Measurements from ENCODE around the gene SPATA31E1. TPM values are rescaled to one million over a fixed set of nuclear protein-coding genes. Genes with fewer than 3 reads are reported as not detected.

Gene SPATA31E1
- total and polyA plus RNA-seq, 8 donors: 0.02 TPM; not detected in 7

DNA sequence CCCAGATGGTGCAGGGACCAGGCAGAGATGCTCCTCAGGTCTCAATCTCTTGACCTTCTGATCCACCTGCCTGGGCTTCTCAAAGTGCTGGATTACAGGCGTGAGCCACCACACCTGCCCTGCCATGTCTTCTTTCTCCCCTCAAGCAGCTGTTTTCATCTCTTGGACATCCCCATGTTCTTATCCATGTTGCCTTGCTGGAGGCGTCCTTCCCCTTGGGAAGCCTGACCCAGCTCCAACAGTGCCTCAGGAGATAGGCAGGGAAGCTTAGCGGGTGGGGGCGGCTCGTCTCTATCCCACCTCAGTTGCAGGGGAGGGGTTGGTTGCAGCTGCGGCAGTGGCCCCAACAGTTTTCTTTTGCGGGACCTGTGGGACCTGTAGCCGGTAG, 24.7 kb upstream of the SPATA31E1 start:
- Histone ChIP-seq H3K4me3 (no peak overlapping the region), H3K27ac (no peak overlapping the region), H3K27me3 (no peaks in the 10 kb centered on the region), H3K36me3 (no peaks in the 10 kb centered on the region), H3K9me3 (no peaks in the 10 kb centered on the region), H3K4me1 (no peaks in the 10 kb centered on the region)
- FAIRE-seq (no peak), ATAC-seq (no peak), DNase-seq (no peak)
- TF ChIP-seq, protein P1, sequence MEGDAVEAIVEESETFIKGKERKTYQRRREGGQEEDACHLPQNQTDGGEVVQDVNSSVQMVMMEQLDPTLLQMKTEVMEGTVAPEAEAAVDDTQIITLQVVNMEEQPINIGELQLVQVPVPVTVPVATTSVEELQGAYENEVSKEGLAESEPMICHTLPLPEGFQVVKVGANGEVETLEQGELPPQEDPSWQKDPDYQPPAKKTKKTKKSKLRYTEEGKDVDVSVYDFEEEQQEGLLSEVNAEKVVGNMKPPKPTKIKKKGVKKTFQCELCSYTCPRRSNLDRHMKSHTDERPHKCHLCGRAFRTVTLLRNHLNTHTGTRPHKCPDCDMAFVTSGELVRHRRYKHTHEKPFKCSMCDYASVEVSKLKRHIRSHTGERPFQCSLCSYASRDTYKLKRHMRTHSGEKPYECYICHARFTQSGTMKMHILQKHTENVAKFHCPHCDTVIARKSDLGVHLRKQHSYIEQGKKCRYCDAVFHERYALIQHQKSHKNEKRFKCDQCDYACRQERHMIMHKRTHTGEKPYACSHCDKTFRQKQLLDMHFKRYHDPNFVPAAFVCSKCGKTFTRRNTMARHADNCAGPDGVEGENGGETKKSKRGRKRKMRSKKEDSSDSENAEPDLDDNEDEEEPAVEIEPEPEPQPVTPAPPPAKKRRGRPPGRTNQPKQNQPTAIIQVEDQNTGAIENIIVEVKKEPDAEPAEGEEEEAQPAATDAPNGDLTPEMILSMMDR (IDR thresholded peaks at IDR 0.05): no peak
- intact Hi-C loops (cut with DNase I): no loop called here
- WGBS, 2 donors: 93 to 98% methylated on average over 8 of the region's 8 CpGs

DNA sequence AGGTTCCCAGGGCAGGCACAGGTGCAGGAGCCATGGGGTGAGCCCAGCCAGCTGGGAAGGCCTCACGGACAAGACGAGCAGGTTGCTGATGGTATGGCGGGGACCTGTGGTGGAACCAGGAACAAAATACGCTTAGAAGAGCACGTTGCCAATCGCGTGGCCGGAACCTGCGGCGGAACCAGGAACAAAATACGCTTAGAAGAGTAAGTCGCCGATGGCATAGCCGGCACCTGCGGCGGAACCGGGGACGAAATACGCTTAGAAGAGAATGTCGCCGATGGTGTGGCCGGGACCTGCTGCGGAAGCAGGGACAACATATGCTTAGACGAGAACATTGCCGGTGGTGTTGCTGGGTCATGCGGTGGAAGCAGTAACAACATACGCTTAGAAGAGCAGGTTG, 23.5 kb upstream of the SPATA31E1 start:
- 96 to 97% methylated on average over 26 to 27 of the region's 27 CpGs for WGBS, 2 donors

DNA sequence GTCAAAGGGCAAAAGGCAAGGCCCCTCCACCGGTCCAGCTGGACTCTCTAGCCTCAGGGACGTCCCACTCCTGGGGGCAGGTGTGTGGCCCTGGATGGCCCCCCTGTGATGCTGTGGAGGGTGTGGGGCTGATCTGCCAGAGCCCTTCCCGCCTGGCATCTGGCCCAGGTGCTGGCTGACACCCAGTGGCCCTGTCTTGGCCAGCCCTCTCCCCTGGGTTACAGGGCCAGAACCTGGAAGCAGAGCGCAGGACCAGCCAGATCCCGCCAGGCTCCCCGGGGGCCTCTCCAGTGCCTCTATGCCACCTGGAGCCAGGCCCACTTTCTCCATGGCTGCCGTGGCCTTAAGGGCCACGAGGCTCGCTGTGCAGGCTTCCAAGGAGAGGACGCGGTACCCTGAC, 22.9 kb upstream of the SPATA31E1 start:
- no peak overlapping the region for H3K4me3 ChIP-seq
- WGBS, 2 donors: 83 to 87% methylated on average over 11 of the region's 11 CpGs
- intact Hi-C loops (cut with DNase I): no loop called here
- DNase-seq (no peak), ATAC-seq (no peak), FAIRE-seq (no peak)
- H3K27me3 ChIP-seq: no peaks in the 10 kb centered on the region
- TF ChIP-seq, protein P1 (IDR thresholded peaks at IDR 0.05): no peak
- H3K36me3 ChIP-seq: no peaks in the 10 kb centered on the region
- no peaks in the 10 kb centered on the region for H3K9me3 ChIP-seq
- no peaks in the 10 kb centered on the region for H3K4me1 ChIP-seq
- H3K27ac ChIP-seq: no peak overlapping the region

More for the DNA sequence above, 23.5 kb upstream of the SPATA31E1 start:
- DNase-seq (no peak), ATAC-seq (no peak), FAIRE-seq (no peak)
- no peak overlapping the region for H3K4me3 ChIP-seq
- no peaks in the 10 kb centered on the region for H3K4me1 ChIP-seq
- intact Hi-C loops (cut with DNase I): no loop called here
- H3K27me3 ChIP-seq: no peaks in the 10 kb centered on the region
- no peaks in the 10 kb centered on the region for H3K9me3 ChIP-seq
- no peaks in the 10 kb centered on the region for H3K36me3 ChIP-seq
- TF ChIP-seq, protein P1 (IDR thresholded peaks at IDR 0.05): no peak
- H3K27ac ChIP-seq: no peak overlapping the region

DNA sequence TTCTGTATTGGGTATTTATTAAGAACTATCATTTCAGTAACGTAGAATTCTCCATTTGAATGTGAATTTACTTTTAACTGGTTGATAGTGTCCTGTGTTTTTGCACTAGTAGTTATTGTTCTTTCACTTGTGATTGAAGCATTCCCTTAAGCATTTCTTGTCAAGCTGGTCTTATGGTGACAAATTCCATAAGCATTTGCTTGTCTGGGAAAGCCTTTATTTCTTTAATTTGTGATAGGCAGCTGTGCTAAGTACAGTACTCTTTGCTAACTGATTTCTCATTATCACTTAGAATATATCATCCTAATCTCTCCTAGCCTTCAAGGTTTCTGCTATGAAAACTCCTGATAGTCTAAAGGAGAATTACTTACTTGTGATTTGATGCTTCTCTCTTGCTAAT, 21.3 kb upstream of the SPATA31E1 start:
- intact Hi-C loops (cut with DNase I): no loop called here
- TF ChIP-seq, protein P1 (IDR thresholded peaks at IDR 0.05): no peak
- ATAC-seq (no peak), DNase-seq (no peak), FAIRE-seq (no peak)
- Histone ChIP-seq H3K9me3 (no peaks in the 10 kb centered on the region), H3K27me3 (no peaks in the 10 kb centered on the region), H3K4me1 (no peaks in the 10 kb centered on the region), H3K4me3 (no peak overlapping the region), H3K36me3 (no peaks in the 10 kb centered on the region), H3K27ac (no peak overlapping the region)
- WGBS, 2 donors: 88% methylated on average over 1 of the region's 1 CpG

DNA sequence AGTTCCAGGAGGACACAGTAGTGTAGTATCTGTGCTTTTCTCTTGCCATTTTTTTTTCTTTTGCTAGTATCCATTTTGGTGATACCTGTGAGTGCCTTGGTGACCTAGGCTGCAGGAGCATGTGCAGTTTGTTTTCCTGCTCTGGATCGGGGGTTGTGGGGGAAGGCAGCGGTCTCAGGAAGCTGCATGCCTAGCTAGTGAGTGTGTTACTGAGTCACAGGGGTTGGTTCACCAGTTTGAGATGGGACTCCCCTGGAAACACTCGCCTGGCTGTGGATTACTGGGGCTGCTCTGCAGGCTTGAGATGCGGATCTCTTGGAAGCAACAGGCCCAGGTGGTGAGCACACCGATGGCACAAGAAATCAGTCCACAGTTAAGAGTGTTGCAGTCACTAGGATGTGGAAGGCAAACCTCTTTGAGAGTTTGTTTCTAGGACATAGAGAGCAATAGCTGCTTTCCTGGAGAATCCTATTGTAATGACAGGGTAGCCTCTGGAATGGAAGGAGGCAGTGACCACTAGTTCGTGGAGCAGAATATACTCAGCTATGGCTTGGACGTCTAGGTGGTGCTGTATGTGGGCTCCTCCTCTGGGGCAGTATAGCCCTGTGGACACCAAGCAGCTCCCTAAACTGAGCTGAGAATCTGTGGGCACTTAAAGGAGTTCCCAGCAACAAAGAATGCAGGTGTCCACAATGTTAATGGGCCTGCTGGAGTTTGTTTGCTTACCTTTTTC, 20.0 kb upstream of the SPATA31E1 start:
- WGBS, 2 donors: 73 to 79% methylated on average over 7 of the region's 7 CpGs
- FAIRE-seq (no peak), ATAC-seq (no peak), DNase-seq (no peak)
- Histone ChIP-seq H3K4me1 (no peaks in the 10 kb centered on the region), H3K27me3 (no peaks in the 10 kb centered on the region), H3K9me3 (no peaks in the 10 kb centered on the region), H3K36me3 (no peaks in the 10 kb centered on the region), H3K27ac (no peak overlapping the region), H3K4me3 (no peak overlapping the region)
- intact Hi-C loops (cut with DNase I): no loop called here
- TF ChIP-seq, protein P1 (IDR thresholded peaks at IDR 0.05): no peak

Data from pancreas (tissue), 10 donors.